ENCODE results near the gene AMBRA1. TPM values are rescaled to one million over a fixed set of nuclear protein-coding genes. Genes with fewer than 3 reads are reported as not detected.

Gene AMBRA1
- total RNA-seq, 1 donor from 2014 or later: 33.9 TPM

DNA sequence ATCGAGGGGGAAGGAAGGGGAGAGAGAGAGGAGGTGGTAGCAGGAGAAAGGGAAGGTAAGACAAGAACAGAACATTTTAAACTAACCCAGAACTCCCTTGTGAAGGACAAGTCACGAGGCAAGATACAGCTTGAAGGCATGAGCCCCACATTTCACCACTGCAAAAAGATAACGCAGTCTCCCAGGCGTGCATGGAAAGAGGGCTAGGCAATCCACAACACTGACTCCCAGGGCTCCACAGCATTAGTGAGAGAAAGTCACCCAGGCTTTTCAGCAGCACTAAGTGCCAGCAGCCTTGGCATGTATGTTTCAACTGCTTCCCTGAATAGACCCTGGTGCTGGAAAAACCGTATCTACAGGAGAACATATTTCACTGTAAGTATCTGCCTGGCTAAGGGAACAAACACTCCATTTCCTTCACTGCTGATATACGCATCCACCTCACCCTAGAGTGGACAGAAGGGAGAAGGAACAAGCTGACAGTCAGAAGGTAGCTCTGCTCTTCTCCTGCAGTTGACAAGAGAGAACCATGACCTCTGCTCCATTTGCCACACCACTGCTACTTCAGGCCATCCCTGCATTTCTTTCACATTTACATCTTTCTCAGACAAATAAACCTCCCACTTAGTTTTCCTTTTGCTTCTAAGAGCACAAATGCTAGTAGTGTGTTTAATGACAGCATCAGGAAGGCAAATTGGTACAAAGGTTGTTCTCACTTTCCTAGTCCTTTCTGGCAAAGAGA, 87.9 kb downstream of the AMBRA1 start:
- H3K4me1 ChIP-seq: no peaks in the 10 kb centered on the region
- H3K9me3 ChIP-seq: no peaks in the 10 kb centered on the region
- no peak for DNase-seq
- ATAC-seq: peak; percentile 66
- intact Hi-C loops (cut with DNase I): no loop called here
- no peak for TF ChIP-seq CTCF (IDR thresholded peaks at IDR 0.05)
- peaks cover 37% of the 10 kb centered on the region for H3K36me3 ChIP-seq
- H3K4me3 ChIP-seq: no peak overlapping the region
- no peaks in the 10 kb centered on the region for H3K27me3 ChIP-seq
- H3K27ac ChIP-seq: no peak overlapping the region

- DNase-seq (no peak), ATAC-seq (no peak)
- no peak overlapping the region for H3K4me3 ChIP-seq
- no peaks in the 10 kb centered on the region for H3K27me3 ChIP-seq
- H3K36me3 ChIP-seq: peaks cover 37% of the 10 kb centered on the region
- no peak overlapping the region for H3K27ac ChIP-seq
- no peaks in the 10 kb centered on the region for H3K4me1 ChIP-seq
- intact Hi-C loops (cut with DNase I): no loop called here
- TF ChIP-seq CTCF (IDR thresholded peaks at IDR 0.05): no peak
- no peaks in the 10 kb centered on the region for H3K9me3 ChIP-seq
These were observed 88.8 kb downstream of the AMBRA1 start for GRCh38 chr11:46504817-46505613.

GRCh38 chr11:46499821-46500220, 94.0 kb downstream of the AMBRA1 start:
- Histone ChIP-seq H3K27me3 (no peaks in the 10 kb centered on the region), H3K36me3 (peaks cover 19% of the 10 kb centered on the region), H3K4me1 (no peaks in the 10 kb centered on the region), H3K27ac (no peak overlapping the region), H3K9me3 (no peaks in the 10 kb centered on the region), H3K4me3 (no peak overlapping the region)
- no peak for TF ChIP-seq CTCF (IDR thresholded peaks at IDR 0.05)
- DNase-seq (no peak), ATAC-seq (no peak)
- intact Hi-C loops (cut with DNase I): no loop called here

DNA sequence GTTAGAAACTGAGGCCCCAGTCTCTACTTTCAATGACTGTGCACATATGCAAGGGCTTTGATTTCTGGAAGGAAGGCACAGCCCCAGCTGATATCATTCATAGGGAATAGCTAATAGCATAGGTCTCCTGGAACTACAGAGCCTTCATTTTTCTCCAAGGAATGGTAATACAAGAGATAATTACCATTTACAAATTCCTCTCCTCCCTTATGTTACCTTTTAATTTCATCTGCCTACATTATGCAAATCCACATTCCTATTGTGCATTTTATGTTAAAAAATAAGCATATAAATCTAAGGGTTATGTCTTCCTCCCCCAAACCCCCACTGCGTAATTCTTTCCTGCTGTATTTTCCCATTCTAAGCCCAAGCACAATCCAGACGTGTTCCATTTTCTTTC, 94.9 kb downstream of the AMBRA1 start:
- Histone ChIP-seq H3K27ac (no peak overlapping the region), H3K27me3 (no peaks in the 10 kb centered on the region), H3K4me3 (no peak overlapping the region), H3K4me1 (no peaks in the 10 kb centered on the region), H3K9me3 (no peaks in the 10 kb centered on the region), H3K36me3 (peaks cover 15% of the 10 kb centered on the region)
- DNase-seq: no peak
- ATAC-seq: no peak
- no peak for TF ChIP-seq CTCF (IDR thresholded peaks at IDR 0.05)
- intact Hi-C loops (cut with DNase I): no loop called here

DNA sequence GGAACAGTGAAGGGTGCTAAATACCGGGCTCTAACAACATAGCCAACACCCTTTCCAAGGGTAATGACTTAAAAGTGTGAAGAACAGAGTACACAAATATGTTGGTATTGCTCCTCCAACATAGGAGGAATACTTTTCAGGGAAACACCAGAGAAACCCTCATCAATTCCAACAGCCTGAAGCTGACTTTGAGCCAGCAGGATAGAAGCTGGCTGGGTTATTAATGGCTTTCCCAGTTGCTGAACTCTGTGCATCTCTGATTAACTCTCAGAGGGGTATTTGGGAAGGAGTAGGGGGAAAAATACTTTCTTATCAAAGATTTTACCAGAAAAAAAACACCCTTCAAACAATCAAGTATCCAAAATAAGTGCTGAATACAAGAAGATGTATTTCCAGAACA, 95.6 kb downstream of the AMBRA1 start:
- intact Hi-C loops (cut with DNase I): no loop called here
- Histone ChIP-seq H3K4me3 (no peak overlapping the region), H3K36me3 (peaks cover 19% of the 10 kb centered on the region), H3K4me1 (peaks cover 2% of the 10 kb centered on the region), H3K9me3 (no peaks in the 10 kb centered on the region), H3K27me3 (no peaks in the 10 kb centered on the region), H3K27ac (no peak overlapping the region)
- TF ChIP-seq CTCF (IDR thresholded peaks at IDR 0.05): no peak
- ATAC-seq (no peak), DNase-seq (no peak)

Data from upper lobe of right lung (tissue), 1 donor.